Stimulated activated naive CD8-positive, alpha-beta T cell treated with anti-CD3 and anti-CD28 coated beads, Interleukin-15, Interleukin-2, amounts not matched to agents 100 ng/mL and 50 ng/mL, for 24 hours (primary cell): ENCODE results near the gene ZMAT2.
"Not testable (repeated sequence)": the region's sequence is repeated elsewhere in the genome, so short reads cannot be mapped to it uniquely, and the experiment has no call there.

Experiments
- H3K27ac Mint-ChIP-seq: one replicate; pipeline ENCODE4 v1.8.0; 2021; ENCODE audit warnings: mild to moderate bottlenecking, mixed read lengths
- H3K27me3 Mint-ChIP-seq: one replicate; pipeline ENCODE4 v1.8.0; 2021; ENCODE audit warnings: mixed read lengths
- H3K36me3 Mint-ChIP-seq: one replicate; pipeline ENCODE4 v1.8.0; 2021; ENCODE audit warnings: low read depth, mixed read lengths
- H3K4me1 Mint-ChIP-seq: one replicate; pipeline ENCODE4 v1.8.0; 2021; ENCODE audit warnings: low read depth, mixed read lengths
- H3K4me3 Mint-ChIP-seq: one replicate; pipeline ENCODE4 v1.8.0; 2021; ENCODE audit warnings: mild to moderate bottlenecking, mixed read lengths
- H3K9me3 Mint-ChIP-seq: one replicate; pipeline ENCODE4 v1.8.0; 2021; ENCODE audit warnings: mixed read lengths

The ZMAT2 gene

GRCh38 chr5:140700177-140701144 is at the start of gene ZMAT2:
ZMAT2 (plus strand) TSS chr5:140700447; CDS start chr5:140700461, 14 bp downstream.
- Mint-ChIP-seq H3K27me3 (no peaks in the 10 kb centered on the region), H3K4me1 (peaks cover 35% of the 10 kb centered on the region), H3K9me3 (no peaks in the 10 kb centered on the region)

GRCh38 chr5:140658870-140659269 is 41.4 kb upstream of the ZMAT2 start:
- Mint-ChIP-seq H3K4me1 (peaks cover under 1% of the 10 kb centered on the region), H3K36me3 (peaks cover 76% of the 10 kb centered on the region)

More at GRCh38 chr5:140700177-140701144, at the start of gene ZMAT2:
- Mint-ChIP-seq H3K4me3 (peak within 1 kb of the TSS; percentile 95), H3K36me3 (peaks cover 83% of the 10 kb centered on the region), H3K27ac (peak within 1 kb of the TSS; percentile 93)

GRCh38 chr5:140660371-140660770 is 39.9 kb upstream of the ZMAT2 start:
- not testable (repeated sequence) for H3K4me3 Mint-ChIP-seq, H3K27me3 Mint-ChIP-seq, H3K9me3 Mint-ChIP-seq, H3K27ac Mint-ChIP-seq
- Mint-ChIP-seq H3K4me1 (peaks cover 11% of the 10 kb centered on the region), H3K36me3 (peaks cover 68% of the 10 kb centered on the region)

More at GRCh38 chr5:140658870-140659269, 41.4 kb upstream of the ZMAT2 start:
- Mint-ChIP-seq H3K27me3 (no peaks in the 10 kb centered on the region), H3K27ac (no peak overlapping the region), H3K9me3 (no peaks in the 10 kb centered on the region), H3K4me3 (no peak overlapping the region)

GRCh38 chr5:140664030-140664358 is 36.3 kb upstream of the ZMAT2 start:
- Mint-ChIP-seq H3K27me3 (no peaks in the 10 kb centered on the region), H3K27ac (peak overlapping the region; percentile 98), H3K4me3 (peak overlapping the region; percentile 99), H3K9me3 (no peaks in the 10 kb centered on the region), H3K4me1 (peaks cover 41% of the 10 kb centered on the region), H3K36me3 (peaks cover 73% of the 10 kb centered on the region)

GRCh38 chr5:140664359-140665119 is 35.7 kb upstream of the ZMAT2 start, which contains the start of gene WDR55:
WDR55 (plus strand) TSS chr5:140664904; CDS start chr5:140664913, 9 bp downstream.
- no peaks in the 10 kb centered on the region for H3K27me3 Mint-ChIP-seq
- peaks cover 41% of the 10 kb centered on the region for H3K4me1 Mint-ChIP-seq
- peak within 1 kb of the TSS; percentile 98 for H3K27ac Mint-ChIP-seq
- peak within 1 kb of the TSS; percentile 99 for H3K4me3 Mint-ChIP-seq
- H3K9me3 Mint-ChIP-seq = no peaks in the 10 kb centered on the region
- H3K36me3 Mint-ChIP-seq = peaks cover 74% of the 10 kb centered on the region

GRCh38 chr5:140671035-140671434 is 29.2 kb upstream of the ZMAT2 start:
- H3K4me3 Mint-ChIP-seq, H3K27me3 Mint-ChIP-seq, H3K9me3 Mint-ChIP-seq, H3K27ac Mint-ChIP-seq: not testable (repeated sequence)
- Mint-ChIP-seq H3K4me1 (peaks cover 25% of the 10 kb centered on the region), H3K36me3 (peaks cover 69% of the 10 kb centered on the region)

GRCh38 chr5:140671472-140672125 is 28.6 kb upstream of the ZMAT2 start:
- H3K4me1 Mint-ChIP-seq = peaks cover 20% of the 10 kb centered on the region
- H3K9me3 Mint-ChIP-seq = no peaks in the 10 kb centered on the region
- H3K36me3 Mint-ChIP-seq = peaks cover 71% of the 10 kb centered on the region
- H3K27ac Mint-ChIP-seq = no peak overlapping the region
- H3K4me3 Mint-ChIP-seq = no peak overlapping the region
- H3K27me3 Mint-ChIP-seq = no peaks in the 10 kb centered on the region

- Mint-ChIP-seq H3K36me3 (peaks cover 68% of the 10 kb centered on the region), H3K4me3 (no peak overlapping the region), H3K27me3 (no peaks in the 10 kb centered on the region), H3K27ac (no peak overlapping the region), H3K4me1 (peaks cover 10% of the 10 kb centered on the region), H3K9me3 (no peaks in the 10 kb centered on the region)
These were observed 27.6 kb upstream of the ZMAT2 start for GRCh38 chr5:140672455-140673186.

GRCh38 chr5:140673187-140673976 is 26.9 kb upstream of the ZMAT2 start, which contains the start of gene DND1:
DND1 (minus strand) TSS chr5:140673576; CDS start chr5:140673542, 34 bp downstream.
- H3K4me1 Mint-ChIP-seq = peaks cover 4% of the 10 kb centered on the region
- peak within 1 kb of the TSS; percentile 31 for H3K27ac Mint-ChIP-seq
- H3K27me3 Mint-ChIP-seq = no peaks in the 10 kb centered on the region
- H3K9me3 Mint-ChIP-seq = no peaks in the 10 kb centered on the region
- peaks cover 67% of the 10 kb centered on the region for H3K36me3 Mint-ChIP-seq
- H3K4me3 Mint-ChIP-seq = no peak within 1 kb of the TSS

GRCh38 chr5:140674211-140674610 is 26.0 kb upstream of the ZMAT2 start:
- Mint-ChIP-seq H3K9me3 (no peaks in the 10 kb centered on the region), H3K36me3 (peaks cover 62% of the 10 kb centered on the region), H3K4me3 (no peak overlapping the region), H3K27ac (no peak overlapping the region), H3K27me3 (no peaks in the 10 kb centered on the region), H3K4me1 (no peaks in the 10 kb centered on the region)

GRCh38 chr5:140674629-140675028 is 25.6 kb upstream of the ZMAT2 start:
- Mint-ChIP-seq H3K27ac (no peak overlapping the region), H3K4me3 (no peak overlapping the region), H3K9me3 (no peaks in the 10 kb centered on the region), H3K36me3 (peaks cover 62% of the 10 kb centered on the region), H3K4me1 (no peaks in the 10 kb centered on the region), H3K27me3 (no peaks in the 10 kb centered on the region)

GRCh38 chr5:140677947-140678346 is 22.3 kb upstream of the ZMAT2 start:
- Mint-ChIP-seq H3K4me3 (no peak overlapping the region), H3K36me3 (peaks cover 70% of the 10 kb centered on the region), H3K9me3 (no peaks in the 10 kb centered on the region), H3K27ac (no peak overlapping the region), H3K4me1 (no peaks in the 10 kb centered on the region), H3K27me3 (no peaks in the 10 kb centered on the region)

GRCh38 chr5:140678993-140679392 is 21.3 kb upstream of the ZMAT2 start:
- no peak overlapping the region for H3K4me3 Mint-ChIP-seq
- no peak overlapping the region for H3K27ac Mint-ChIP-seq
- H3K4me1 Mint-ChIP-seq = no peaks in the 10 kb centered on the region
- no peaks in the 10 kb centered on the region for H3K9me3 Mint-ChIP-seq
- H3K36me3 Mint-ChIP-seq = peaks cover 71% of the 10 kb centered on the region
- H3K27me3 Mint-ChIP-seq = no peaks in the 10 kb centered on the region
